Dendritic cell treated with granulocyte-macrophage colony-stimulating factor and Interleukin-4, amounts not matched to agents 40 ng/mL and 50 ng/mL, for 4 days (primary cell): Measurements from ENCODE around the gene MAML2.

Experiments used
- H3K27ac Mint-ChIP-seq: one replicate; pipeline ENCODE4 v1.8.0; 2022; ENCODE audit warnings: mild to moderate bottlenecking, mixed read lengths
- H3K27me3 Mint-ChIP-seq: one replicate; pipeline ENCODE4 v1.8.0; 2022; ENCODE audit warnings: mild to moderate bottlenecking, mixed read lengths
- H3K36me3 Mint-ChIP-seq: one replicate; pipeline ENCODE4 v1.8.0; 2022; ENCODE audit warnings: low read depth, mixed read lengths
- H3K4me1 Mint-ChIP-seq: one replicate; pipeline ENCODE4 v1.8.0; 2022; ENCODE audit warnings: low read depth, mixed read lengths
- H3K4me3 Mint-ChIP-seq: one replicate; pipeline ENCODE4 v1.8.0; 2022; ENCODE audit warnings: mild to moderate bottlenecking, moderate library complexity, mixed read lengths
- H3K9me3 Mint-ChIP-seq: one replicate; pipeline ENCODE4 v1.8.0; 2022; ENCODE audit warnings: mixed read lengths
- intact Hi-C: fragments of 100-400 bp; cut with micrococcal nuclease; formaldehyde crosslinking; loops from one replicate; pipeline ENCODE4 v1.15.0; 2022

MAML2 gene

DNA sequence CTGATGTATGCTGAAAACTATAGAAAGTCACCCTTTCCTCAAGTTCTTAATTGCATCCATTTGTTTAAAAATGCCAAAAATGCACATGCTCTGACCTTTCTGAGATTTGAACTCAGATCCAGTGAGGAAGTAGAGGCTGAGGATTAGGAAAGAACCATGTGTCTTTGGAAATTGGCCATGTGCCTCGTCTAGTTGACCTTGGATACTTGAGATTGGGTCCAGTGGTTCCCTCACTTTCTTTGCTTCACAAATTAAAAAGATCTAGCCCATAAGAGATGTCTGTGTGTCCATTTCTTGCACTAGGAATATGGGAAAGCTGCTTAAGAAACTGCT is 128.3 kb downstream of the MAML2 start:
- Mint-ChIP-seq H3K9me3 (no peaks in the 10 kb centered on the region), H3K4me3 (no peak overlapping the region), H3K27me3 (peaks cover 5% of the 10 kb centered on the region), H3K4me1 (peaks cover 45% of the 10 kb centered on the region), H3K27ac (peak overlapping the region; percentile 78), H3K36me3 (no peaks in the 10 kb centered on the region)
- intact Hi-C loops: no loop called here

DNA sequence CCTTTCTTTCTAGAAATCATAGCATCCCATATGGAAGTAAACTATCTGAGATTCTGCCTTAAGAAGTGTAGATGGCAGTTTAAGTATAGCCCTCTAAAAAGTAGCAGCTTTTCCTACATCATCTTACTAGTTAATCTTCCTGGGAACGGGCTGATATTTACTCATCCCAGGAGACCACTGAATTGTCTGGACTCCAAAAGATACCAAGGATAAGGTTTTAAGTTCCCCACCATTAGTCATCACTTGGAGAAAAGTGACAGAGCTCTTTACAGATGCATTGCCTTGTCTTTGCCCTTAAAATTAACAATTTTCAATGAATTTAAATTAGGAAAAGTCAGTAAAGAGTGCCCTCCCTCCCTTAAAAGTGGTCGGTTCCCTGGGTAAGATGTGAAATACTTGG is 129.5 kb downstream of the MAML2 start:
- no peaks in the 10 kb centered on the region for H3K9me3 Mint-ChIP-seq
- no peak overlapping the region for H3K27ac Mint-ChIP-seq
- H3K36me3 Mint-ChIP-seq: no peaks in the 10 kb centered on the region
- peaks cover 7% of the 10 kb centered on the region for H3K27me3 Mint-ChIP-seq
- H3K4me1 Mint-ChIP-seq: peaks cover 47% of the 10 kb centered on the region
- intact Hi-C loops: no loop called here
- no peak overlapping the region for H3K4me3 Mint-ChIP-seq

DNA sequence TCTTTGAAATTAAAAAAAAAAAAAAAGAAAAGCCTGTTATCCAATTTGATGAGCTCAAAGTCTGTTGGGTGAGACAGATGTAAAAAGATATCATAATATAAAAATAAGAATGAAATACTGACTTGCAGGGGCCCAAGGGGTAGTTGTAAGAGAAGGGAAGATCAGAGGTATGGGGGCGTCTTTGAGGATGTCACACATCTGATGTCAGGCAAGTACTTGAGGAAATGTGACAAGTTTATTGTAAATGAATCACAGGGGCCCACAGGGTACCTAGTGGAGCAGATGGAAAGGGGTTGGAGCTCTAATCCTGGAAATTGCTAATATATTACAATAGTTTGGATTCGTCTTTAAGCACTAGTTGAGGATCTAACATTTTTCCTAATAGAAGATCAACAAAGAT is 131.6 kb downstream of the MAML2 start:
- H3K36me3 Mint-ChIP-seq: no peaks in the 10 kb centered on the region
- peaks cover 52% of the 10 kb centered on the region for H3K4me1 Mint-ChIP-seq
- intact Hi-C loops: no loop called here
- H3K9me3 Mint-ChIP-seq: no peaks in the 10 kb centered on the region
- no peak overlapping the region for H3K4me3 Mint-ChIP-seq
- peak overlapping the region; percentile 63 for H3K27ac Mint-ChIP-seq
- H3K27me3 Mint-ChIP-seq: peaks cover 4% of the 10 kb centered on the region

DNA sequence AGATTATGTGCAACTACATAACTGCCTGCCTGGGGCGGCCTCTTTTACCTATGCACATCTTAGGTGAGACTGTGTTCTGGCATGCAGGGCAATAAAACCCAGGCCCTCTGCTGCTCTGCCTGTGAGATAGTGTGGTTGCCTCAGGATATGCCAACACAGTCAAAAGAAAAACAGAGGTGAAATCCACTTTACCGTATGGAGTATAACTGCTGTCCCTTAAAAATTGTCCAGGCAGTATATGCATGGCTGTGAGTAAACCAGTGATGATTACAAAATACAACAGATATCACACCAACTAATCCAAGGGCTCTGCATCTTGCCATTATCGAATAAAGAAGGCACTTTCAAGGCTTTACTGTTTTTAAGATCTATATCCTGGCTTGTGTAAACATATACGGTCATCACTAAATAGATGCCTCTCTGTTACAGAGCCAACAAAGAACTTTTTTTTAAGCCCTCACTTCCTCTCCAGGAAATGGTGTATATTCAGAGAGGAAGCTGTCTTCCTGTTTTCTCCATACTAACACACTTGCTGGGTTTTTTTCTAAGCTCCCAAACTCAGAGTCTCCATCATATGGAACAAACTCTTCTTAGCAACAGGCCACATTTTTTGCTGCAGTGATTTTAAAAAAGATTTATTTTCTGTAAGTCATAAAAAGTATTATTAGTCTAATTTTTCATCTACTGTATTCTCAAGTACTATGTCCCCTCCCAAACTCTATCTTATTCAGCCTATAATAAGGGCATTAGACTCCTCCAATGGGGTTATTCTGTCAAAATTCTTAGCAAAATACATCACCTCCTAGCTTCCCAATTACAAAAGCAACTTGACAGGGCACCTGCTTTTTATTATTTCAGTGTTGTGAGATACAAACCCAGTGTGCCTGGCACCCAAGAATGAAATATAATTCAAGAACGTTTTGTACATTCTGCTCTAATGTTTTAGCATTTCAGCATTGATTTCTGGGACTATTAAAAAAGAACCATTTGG is 135.2 kb downstream of the MAML2 start:
- Mint-ChIP-seq H3K4me3 (no peak overlapping the region), H3K9me3 (no peaks in the 10 kb centered on the region), H3K27me3 (peaks cover 9% of the 10 kb centered on the region), H3K36me3 (no peaks in the 10 kb centered on the region), H3K4me1 (peaks cover 36% of the 10 kb centered on the region), H3K27ac (no peak overlapping the region)
- intact Hi-C loops: no loop called here

DNA sequence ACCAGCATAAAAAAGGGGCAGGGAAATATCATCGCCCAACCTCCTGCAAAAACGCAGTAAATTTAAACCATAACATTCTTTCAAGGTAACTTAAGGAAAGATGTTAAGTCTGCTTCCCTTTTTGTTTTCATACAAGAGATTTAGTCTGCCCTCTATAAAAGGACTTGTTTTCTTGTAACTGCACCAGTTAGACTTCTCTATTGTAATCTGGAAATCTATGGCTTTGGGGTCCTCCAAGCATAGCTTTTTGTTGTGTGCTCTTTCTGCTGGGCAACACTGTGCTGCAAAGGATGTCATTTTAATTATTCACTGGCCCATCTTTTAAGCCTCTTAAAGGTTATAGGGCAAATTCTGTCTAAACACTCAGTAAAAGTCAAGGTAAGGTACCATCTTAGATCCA is 136.0 kb downstream of the MAML2 start:
- Mint-ChIP-seq H3K4me1 (peaks cover 28% of the 10 kb centered on the region), H3K27me3 (peaks cover 9% of the 10 kb centered on the region), H3K4me3 (no peak overlapping the region), H3K27ac (no peak overlapping the region), H3K9me3 (no peaks in the 10 kb centered on the region), H3K36me3 (no peaks in the 10 kb centered on the region)
- intact Hi-C loops: no loop called here

DNA sequence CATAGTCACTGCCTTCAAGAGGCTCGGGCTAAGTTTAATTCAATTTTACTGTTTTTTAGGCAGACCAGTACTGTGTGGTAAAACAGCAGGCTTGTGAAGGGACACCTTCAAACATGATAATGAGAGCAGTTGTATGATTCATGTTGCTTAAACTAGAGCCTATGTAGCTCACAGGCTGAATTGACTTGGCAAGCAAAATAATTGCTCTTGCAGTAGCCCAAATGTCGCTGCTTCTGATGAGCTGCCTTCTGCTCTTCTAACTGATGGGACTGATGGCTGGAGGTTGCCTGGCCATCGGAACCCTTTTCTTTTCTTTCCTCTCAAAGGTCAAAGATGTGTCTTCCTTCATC is 137.6 kb downstream of the MAML2 start:
- Mint-ChIP-seq H3K9me3 (no peaks in the 10 kb centered on the region), H3K27me3 (peaks cover 12% of the 10 kb centered on the region), H3K36me3 (no peaks in the 10 kb centered on the region), H3K4me3 (no peak overlapping the region), H3K4me1 (peaks cover 21% of the 10 kb centered on the region), H3K27ac (no peak overlapping the region)
- intact Hi-C loops: no loop called here

DNA sequence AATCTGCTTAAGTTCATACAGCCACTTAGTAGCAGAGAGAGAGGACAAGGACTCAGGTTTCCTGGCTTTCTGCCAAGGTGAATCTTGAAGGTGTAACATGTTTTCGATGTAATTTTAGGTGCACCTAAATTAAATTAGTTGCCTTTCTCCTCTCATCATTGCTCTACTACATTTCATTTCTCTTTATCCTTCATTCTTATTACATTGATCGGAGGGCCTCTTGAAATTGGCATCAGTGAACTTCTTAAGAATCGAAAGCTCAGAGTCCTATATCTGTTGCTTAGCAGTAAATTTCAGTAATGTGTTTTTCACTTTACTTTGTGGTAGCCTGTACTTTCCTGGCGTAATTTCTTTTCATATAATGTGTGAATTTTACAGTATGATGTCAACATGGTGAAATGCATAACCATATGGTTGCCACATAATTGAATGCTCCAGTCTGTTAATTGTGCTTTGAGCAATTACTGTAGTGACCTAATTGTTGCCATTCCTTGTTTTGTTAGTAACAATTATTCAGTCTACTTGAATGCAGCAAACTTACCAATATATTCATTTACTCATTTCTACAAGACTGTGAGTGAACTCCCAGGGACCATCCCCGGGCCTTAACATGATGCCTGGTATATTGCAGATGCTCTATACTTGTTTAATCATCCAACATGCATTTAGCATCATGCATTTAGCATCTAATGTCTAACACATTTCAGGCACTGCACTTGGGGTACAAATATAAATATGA is 138.1 kb downstream of the MAML2 start:
- H3K27ac Mint-ChIP-seq: no peak overlapping the region

DNA sequence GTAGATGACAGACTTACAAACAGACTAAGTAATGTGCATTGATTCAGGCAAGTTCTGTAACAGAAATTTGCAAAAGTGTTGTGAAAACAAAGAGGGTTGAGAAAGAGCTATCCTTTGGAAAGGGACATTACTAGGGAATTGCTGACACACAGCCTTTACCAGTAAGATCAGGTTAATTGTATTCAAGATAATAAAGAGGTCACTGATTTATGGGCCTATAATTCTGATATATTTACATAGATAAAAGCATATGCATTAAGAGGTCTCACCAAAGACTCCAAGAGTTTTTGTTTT is 138.7 kb downstream of the MAML2 start:
- Mint-ChIP-seq H3K27ac (no peak overlapping the region), H3K27me3 (peaks cover 18% of the 10 kb centered on the region), H3K4me1 (peaks cover 26% of the 10 kb centered on the region), H3K36me3 (no peaks in the 10 kb centered on the region), H3K9me3 (no peaks in the 10 kb centered on the region), H3K4me3 (no peak overlapping the region)
- intact Hi-C loops: no loop called here

More for the DNA sequence above, 138.1 kb downstream of the MAML2 start:
- Mint-ChIP-seq H3K4me1 (peaks cover 21% of the 10 kb centered on the region), H3K9me3 (no peaks in the 10 kb centered on the region), H3K27me3 (peaks cover 16% of the 10 kb centered on the region), H3K4me3 (no peak overlapping the region), H3K36me3 (no peaks in the 10 kb centered on the region)
- intact Hi-C loops: no loop called here

DNA sequence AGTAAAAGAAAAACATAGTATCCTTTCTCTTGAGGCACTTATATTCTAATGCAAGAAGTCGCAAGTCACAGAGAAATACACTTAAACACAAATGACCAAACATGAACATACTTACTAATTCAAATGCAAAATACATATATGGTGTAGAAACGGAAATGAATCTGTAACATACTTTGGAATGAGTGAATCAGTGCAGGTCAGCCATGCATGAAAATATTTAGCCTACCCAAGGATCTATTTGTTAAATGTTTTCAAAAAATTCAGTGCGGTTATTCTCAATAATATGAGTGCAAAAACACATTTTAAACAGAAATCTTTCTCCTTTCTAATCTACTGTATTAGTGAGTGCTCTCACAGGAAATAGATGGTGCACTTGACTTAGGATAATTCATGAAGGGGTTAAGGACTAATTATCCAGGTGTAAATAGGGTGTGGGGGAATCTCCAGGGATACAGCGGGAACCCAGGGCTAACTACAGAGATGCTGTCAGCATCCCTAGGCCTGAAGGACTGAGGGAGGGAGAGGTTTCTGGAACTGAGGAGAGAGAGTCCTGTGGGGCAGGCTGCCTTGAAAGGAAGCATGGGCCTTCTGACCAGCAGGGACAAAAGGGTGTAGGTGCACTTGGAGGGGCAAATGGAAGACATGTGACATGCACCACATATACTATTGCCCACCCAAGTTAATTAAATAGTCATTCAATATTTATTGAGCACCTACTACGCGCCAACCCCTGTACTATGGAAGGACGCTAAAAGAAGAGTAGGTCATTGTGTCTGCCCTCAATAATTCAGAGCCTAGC is 139.2 kb downstream of the MAML2 start:
- Mint-ChIP-seq H3K4me1 (peaks cover 27% of the 10 kb centered on the region), H3K36me3 (no peaks in the 10 kb centered on the region), H3K4me3 (no peak overlapping the region), H3K27ac (no peak overlapping the region), H3K27me3 (peaks cover 18% of the 10 kb centered on the region), H3K9me3 (no peaks in the 10 kb centered on the region)
- intact Hi-C loops: no loop called here

DNA sequence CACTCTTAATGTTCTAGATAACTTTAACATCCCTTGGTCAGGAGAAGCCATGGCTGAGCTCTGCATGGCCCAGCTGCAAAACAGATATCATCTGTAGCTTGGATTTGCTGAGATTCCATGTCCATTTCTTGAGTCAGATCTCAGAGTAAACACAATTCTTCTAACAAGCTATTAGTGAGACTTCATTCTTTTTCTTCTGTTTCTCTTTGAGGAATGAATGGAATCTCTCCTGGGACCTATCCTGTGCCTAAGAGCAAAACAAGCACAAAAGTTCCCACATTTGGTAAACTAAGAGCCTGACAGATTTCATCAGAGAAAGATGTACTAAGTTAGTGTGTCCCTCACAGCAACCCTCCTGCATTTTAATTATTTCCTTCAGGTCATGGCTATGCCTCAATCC is 142.8 kb downstream of the MAML2 start:
- Mint-ChIP-seq H3K27me3 (peaks cover 36% of the 10 kb centered on the region), H3K27ac (no peak overlapping the region), H3K36me3 (no peaks in the 10 kb centered on the region), H3K4me3 (no peak overlapping the region), H3K9me3 (no peaks in the 10 kb centered on the region), H3K4me1 (peaks cover 35% of the 10 kb centered on the region)
- intact Hi-C loops: no loop called here

DNA sequence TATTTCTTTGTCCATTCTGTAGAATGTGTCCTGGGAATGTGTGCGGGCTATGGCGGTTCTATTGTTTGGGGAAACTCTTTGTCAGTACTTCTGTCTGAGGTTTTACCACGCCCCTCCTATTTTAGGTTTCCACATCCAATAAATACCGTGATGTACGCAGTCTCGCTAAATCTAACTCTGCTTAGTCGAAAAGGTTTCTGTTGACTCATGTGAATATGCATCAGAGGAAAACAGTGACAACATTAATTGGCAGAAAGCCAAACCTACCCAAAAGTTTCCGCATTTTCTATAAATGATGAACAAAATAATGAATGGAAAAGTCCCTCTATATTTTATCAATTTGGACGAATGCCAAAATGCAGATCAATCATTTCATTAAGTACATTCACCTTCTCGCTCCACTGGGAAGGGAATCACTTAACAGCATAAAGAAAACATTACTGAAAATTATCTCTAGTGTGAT is 143.4 kb downstream of the MAML2 start:
- H3K27me3 Mint-ChIP-seq: peaks cover 39% of the 10 kb centered on the region
- H3K9me3 Mint-ChIP-seq: no peaks in the 10 kb centered on the region
- intact Hi-C loops: no loop called here
- H3K4me1 Mint-ChIP-seq: peaks cover 35% of the 10 kb centered on the region
- no peaks in the 10 kb centered on the region for H3K36me3 Mint-ChIP-seq
- H3K27ac Mint-ChIP-seq: no peak overlapping the region
- no peak overlapping the region for H3K4me3 Mint-ChIP-seq

DNA sequence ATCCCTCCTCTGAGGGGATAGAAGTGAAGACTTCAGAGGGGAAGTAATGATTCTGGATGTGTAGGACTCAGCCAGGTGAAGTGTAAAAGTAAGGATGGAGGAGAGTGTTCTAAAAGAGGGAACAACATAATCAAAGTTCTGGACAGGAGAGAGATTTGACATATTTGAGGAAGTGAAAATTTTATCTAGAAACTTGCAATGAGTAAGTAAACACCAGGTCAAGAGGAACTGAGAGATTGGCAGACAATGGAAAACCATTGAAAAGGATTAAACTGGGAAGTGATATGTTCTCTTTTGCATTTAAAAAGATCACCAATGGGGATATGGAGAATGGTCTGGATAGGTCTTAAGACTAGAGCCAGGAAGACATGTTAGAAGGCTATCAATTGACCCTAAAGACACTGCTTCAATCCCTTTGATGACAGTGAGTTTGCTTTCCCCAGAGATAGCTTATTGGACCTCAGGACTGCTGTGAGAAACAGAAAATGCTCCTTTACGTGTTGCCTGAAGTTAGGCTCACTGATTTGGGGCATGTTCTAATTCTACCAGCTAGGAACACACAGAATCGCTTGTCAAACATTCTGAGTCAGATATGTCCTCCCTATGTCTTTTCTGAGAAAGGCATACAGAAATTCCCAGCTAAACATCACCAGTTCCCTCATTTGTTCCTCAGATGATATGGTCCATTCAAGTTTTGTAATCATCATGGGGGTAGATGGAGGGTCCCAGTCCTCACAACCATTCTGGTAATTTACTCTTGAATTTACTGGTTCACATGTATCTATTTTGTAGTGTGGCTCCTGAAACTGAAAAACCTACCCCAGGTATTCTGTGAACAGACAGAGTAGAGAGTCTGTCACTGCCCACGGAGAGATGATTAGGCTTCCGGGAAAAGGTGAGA is 144.9 kb downstream of the MAML2 start:
- no peak overlapping the region for H3K4me3 Mint-ChIP-seq
- H3K9me3 Mint-ChIP-seq: no peaks in the 10 kb centered on the region
- no peaks in the 10 kb centered on the region for H3K36me3 Mint-ChIP-seq
- no peak overlapping the region for H3K27ac Mint-ChIP-seq
- intact Hi-C loops: no loop called here
- peaks cover 36% of the 10 kb centered on the region for H3K27me3 Mint-ChIP-seq
- peaks cover 38% of the 10 kb centered on the region for H3K4me1 Mint-ChIP-seq

DNA sequence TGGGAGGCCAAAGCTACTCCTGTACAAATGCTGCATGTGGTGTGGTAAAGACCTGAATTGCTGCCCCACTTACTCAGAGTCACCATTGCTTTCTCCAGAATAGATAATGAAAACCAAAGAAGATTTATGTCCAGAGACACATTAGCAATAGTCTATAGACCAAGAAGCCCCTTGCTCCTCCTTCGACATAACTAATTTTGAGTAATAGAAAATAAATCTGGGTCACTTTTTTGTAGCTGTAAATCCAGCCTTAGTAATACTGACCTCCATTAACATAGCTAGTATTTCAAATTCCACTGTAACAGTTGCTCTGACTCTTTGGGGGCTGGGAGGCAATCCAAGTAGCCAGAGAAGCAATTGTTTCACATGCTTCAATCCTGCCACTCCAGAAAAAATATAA is 145.9 kb downstream of the MAML2 start:
- peaks cover 38% of the 10 kb centered on the region for H3K4me1 Mint-ChIP-seq
- peaks cover 45% of the 10 kb centered on the region for H3K27me3 Mint-ChIP-seq
- H3K36me3 Mint-ChIP-seq: no peaks in the 10 kb centered on the region
- intact Hi-C loops: no loop called here
- H3K4me3 Mint-ChIP-seq: no peak overlapping the region
- H3K27ac Mint-ChIP-seq: no peak overlapping the region
- no peaks in the 10 kb centered on the region for H3K9me3 Mint-ChIP-seq
